Fibroblast of lung (primary cell): ENCODE measurements around the gene PDE4B. TPM values are rescaled to one million over a fixed set of nuclear protein-coding genes. Genes with fewer than 3 reads are reported as not detected.
"Not testable (repeated sequence)": the region's sequence is repeated elsewhere in the genome, so short reads cannot be mapped to it uniquely, and the experiment has no call there.

Experiments used
- DNase-seq, 2 donors: peaks; one replicate each; pipeline versions ENCODE4 v3.0.0 to v3.0.0-alpha.2; 2010; ENCODE audit warnings: low read depth in 2 of 2
- H2AFZ ChIP-seq: 2 replicates; pipeline ENCODE4 v1.5.1; 2012; ENCODE audit warnings: low read length, control low read depth, inconsistent platforms
- H3K27ac ChIP-seq: 2 replicates; pipeline ENCODE4 v1.5.1; 2011; ENCODE audit warnings: low read length, control low read depth; ENCODE audit not compliant: insufficient read depth
- H3K27me3 ChIP-seq: 2 replicates; pipeline ENCODE4 v1.5.1; 2011; ENCODE audit warnings: mild to moderate bottlenecking, low read length; ENCODE audit not compliant: control insufficient read depth, insufficient read depth
- H3K36me3 ChIP-seq: 2 replicates; pipeline ENCODE4 v1.5.1; 2011; ENCODE audit warnings: low read length; ENCODE audit not compliant: control insufficient read depth, insufficient read depth
- H3K4me1 ChIP-seq: 2 replicates; pipeline ENCODE4 v1.5.1; 2011; ENCODE audit warnings: low read length; ENCODE audit not compliant: control insufficient read depth, insufficient read depth; ENCODE audit errors: extremely low read depth
- H3K4me2 ChIP-seq: 2 replicates; pipeline ENCODE4 v1.5.1; 2011; ENCODE audit warnings: low read length, control low read depth; ENCODE audit not compliant: insufficient read depth; ENCODE audit errors: extremely low read depth
- H3K4me3 ChIP-seq, 4 experiments: fragments of 200-600 bp in 1 of 4; sonication (generic) in 1 of 4; replicated peaks in 1 of 4; 2 replicates each; pipeline ENCODE4 v1.5.1; 2011 to 2016; ENCODE audit warnings: low read length in 4 of 4, low read depth in 3 of 4, mild to moderate bottlenecking in 3 of 4, control low read depth in 2 of 4, inconsistent platforms in 1 of 4, mixed read lengths in 1 of 4; ENCODE audit not compliant: insufficient read depth in 1 of 4; ENCODE audit errors: control extremely low read depth in 1 of 4
- H3K79me2 ChIP-seq: 2 replicates; pipeline ENCODE4 v1.5.1; 2012; ENCODE audit warnings: mild to moderate bottlenecking, low read length, inconsistent platforms; ENCODE audit not compliant: control insufficient read depth, insufficient read depth
- H3K9ac ChIP-seq: 2 replicates; pipeline ENCODE4 v1.5.1; 2011; ENCODE audit warnings: mild to moderate bottlenecking, low read length, control low read depth; ENCODE audit not compliant: insufficient read depth
- H3K9me3 ChIP-seq: 2 replicates; pipeline ENCODE4 v1.5.1; 2012; ENCODE audit warnings: low read depth, low read length; ENCODE audit not compliant: control insufficient read depth, insufficient read depth
- H4K20me1 ChIP-seq: 2 replicates; pipeline ENCODE4 v1.5.1; 2011; ENCODE audit warnings: low read length; ENCODE audit not compliant: control insufficient read depth, insufficient read depth; ENCODE audit errors: extremely low read depth
- EZH2 ChIP-seq: IDR thresholded peaks from 2 replicates; pipeline ENCODE4 v1.5.1; 2012; ENCODE audit warnings: low read length, control low read depth, mild to moderate bottlenecking; ENCODE audit errors: missing control alignments
- polyA plus RNA-seq, 2 donors: library from polyadenylated mRNA; depleted of rRNA in 1 of 2; stranded (reverse) in 1 of 2; unstranded in 1 of 2; fragments of >200 nt; gene quantifications; 2 replicates each; pipeline ENCODE4 v1.2.1, GENCODE V29; 2011 to 2012; ENCODE audit warnings: missing spikeins in 1 of 2
- total RNA-seq: library from RNA; depleted of rRNA; stranded (reverse); fragments of >200 nt; gene quantifications from 2 replicates; pipeline ENCODE4 v1.2.1, GENCODE V29; 2014
- TF ChIP-seq, protein P1 (sequence below), 2 donors: IDR thresholded peaks in 1 of 2; conservative IDR thresholded peaks in 1 of 2; 1 replicate in 1 of 2; 2 replicates in 1 of 2; pipeline ENCODE4 v1.5.1; 2011 to 2012; ENCODE audit warnings: low read length in 2 of 2, control low read depth in 1 of 2, inconsistent platforms in 1 of 2, low read depth in 1 of 2, mild to moderate bottlenecking in 1 of 2

The PDE4B gene
- total and polyA plus RNA-seq, 2 donors (not counting 1 experiment from before 2014, with no cell fraction given) = 3.7 to 19.8 TPM

DNA sequence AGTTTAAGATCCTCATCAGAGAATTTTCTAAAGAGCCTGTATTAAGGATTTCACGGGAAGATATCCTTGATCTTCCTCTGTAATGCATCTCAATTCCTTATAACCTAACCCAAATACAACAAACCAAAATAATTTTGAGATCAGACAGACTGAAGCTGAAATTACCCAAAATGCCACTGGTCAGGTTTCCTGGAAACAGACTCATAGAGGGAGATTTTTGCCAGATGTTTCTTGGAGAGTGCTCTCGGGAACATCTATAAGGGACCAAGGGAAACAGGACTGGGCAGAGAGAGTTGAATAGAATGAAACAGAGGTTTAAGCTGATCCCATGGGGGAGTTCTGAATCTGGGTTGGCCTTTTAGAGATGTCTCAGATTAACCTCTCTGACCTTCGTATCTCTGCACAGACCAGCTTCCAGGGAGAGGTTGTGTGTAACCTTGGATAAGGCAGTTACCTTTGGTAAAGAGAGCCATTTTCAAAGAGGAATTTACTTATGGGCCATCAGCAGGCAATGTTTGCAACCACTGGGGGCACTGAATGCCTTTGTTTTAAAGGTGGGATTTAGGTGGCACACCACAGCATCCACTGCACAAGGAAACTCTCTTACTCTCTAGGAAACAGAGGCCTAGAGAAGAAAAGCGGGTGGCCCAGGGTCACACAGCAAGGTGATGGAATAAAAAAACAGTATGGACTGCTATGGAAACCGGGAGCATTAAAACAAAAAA lies 610.5 kb downstream of the PDE4B start:
- H3K9me3 ChIP-seq = no peaks in the 10 kb centered on the region
- no peak for TF ChIP-seq EZH2
- TF ChIP-seq, protein P1, sequence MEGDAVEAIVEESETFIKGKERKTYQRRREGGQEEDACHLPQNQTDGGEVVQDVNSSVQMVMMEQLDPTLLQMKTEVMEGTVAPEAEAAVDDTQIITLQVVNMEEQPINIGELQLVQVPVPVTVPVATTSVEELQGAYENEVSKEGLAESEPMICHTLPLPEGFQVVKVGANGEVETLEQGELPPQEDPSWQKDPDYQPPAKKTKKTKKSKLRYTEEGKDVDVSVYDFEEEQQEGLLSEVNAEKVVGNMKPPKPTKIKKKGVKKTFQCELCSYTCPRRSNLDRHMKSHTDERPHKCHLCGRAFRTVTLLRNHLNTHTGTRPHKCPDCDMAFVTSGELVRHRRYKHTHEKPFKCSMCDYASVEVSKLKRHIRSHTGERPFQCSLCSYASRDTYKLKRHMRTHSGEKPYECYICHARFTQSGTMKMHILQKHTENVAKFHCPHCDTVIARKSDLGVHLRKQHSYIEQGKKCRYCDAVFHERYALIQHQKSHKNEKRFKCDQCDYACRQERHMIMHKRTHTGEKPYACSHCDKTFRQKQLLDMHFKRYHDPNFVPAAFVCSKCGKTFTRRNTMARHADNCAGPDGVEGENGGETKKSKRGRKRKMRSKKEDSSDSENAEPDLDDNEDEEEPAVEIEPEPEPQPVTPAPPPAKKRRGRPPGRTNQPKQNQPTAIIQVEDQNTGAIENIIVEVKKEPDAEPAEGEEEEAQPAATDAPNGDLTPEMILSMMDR (conservative IDR thresholded peaks at IDR 0.05 in 1 of 2, IDR thresholded peaks at IDR 0.05 in 1 of 2; ENCODE audit: low read depth in 1 of 2, low read length in 2 of 2) = no peak
- no peak overlapping the region for H3K9ac ChIP-seq
- H2AFZ ChIP-seq = no peak overlapping the region
- H3K36me3 ChIP-seq = no peaks in the 10 kb centered on the region
- H4K20me1 ChIP-seq = no peaks in the 10 kb centered on the region
- H3K4me3 ChIP-seq = no peak overlapping the region
- H3K4me1 ChIP-seq = peaks cover 5% of the 10 kb centered on the region
- no peaks in the 10 kb centered on the region for H3K27me3 ChIP-seq
- no peaks in the 10 kb centered on the region for H3K79me2 ChIP-seq
- H3K27ac ChIP-seq = no peak overlapping the region
- no peak overlapping the region for H3K4me2 ChIP-seq
- DNase-seq = no peak

DNA sequence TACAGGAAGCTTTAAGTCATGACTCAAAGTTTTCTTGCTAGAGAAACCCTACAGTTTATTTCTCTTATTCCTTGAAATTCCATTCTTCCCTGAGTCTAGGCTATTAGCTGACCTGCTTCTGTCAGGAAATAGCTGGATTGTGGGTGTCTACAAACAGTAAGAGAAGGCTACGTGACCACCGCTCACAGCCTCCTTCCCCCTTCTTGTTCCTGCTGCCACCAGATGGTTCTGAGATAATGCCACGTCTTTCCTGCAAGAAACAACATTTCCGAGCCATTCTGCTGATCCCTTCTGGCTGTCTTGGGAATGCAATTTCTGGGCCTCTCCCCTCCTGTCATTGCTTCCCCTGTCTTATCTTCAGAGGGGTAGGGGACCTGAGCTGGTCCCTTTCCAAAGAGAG lies 612.4 kb downstream of the PDE4B start:
- no peak overlapping the region for H2AFZ ChIP-seq
- no peak overlapping the region for H3K9ac ChIP-seq
- H3K79me2 ChIP-seq = no peaks in the 10 kb centered on the region
- peaks cover 5% of the 10 kb centered on the region for H3K4me1 ChIP-seq
- H3K27ac ChIP-seq = no peak overlapping the region
- no peaks in the 10 kb centered on the region for H3K36me3 ChIP-seq
- H4K20me1 ChIP-seq = no peaks in the 10 kb centered on the region
- no peaks in the 10 kb centered on the region for H3K9me3 ChIP-seq
- H3K4me3 ChIP-seq = no peak overlapping the region
- TF ChIP-seq, protein P1 (conservative IDR thresholded peaks at IDR 0.05 in 1 of 2, IDR thresholded peaks at IDR 0.05 in 1 of 2; ENCODE audit: low read depth in 1 of 2, low read length in 2 of 2) = no peak
- TF ChIP-seq EZH2 = no peak
- no peaks in the 10 kb centered on the region for H3K27me3 ChIP-seq
- H3K4me2 ChIP-seq = no peak overlapping the region
- DNase-seq = no peak

GRCh38 chr1:66411449-66411848 lies 618.8 kb downstream of the PDE4B start:
- not testable (repeated sequence) for H3K27me3 ChIP-seq, H3K9ac ChIP-seq, H3K9me3 ChIP-seq, H3K36me3 ChIP-seq, H3K4me2 ChIP-seq, H3K79me2 ChIP-seq, H3K4me1 ChIP-seq, H4K20me1 ChIP-seq, H2AFZ ChIP-seq, H3K4me3 ChIP-seq, H3K27ac ChIP-seq
- DNase-seq = peak in 1 of 2 donors; percentile 42
